Measurements from ENCODE around the gene LSM2. TPM values are rescaled to one million over a fixed set of nuclear protein-coding genes. Genes with fewer than 3 reads are reported as not detected.
"Not testable (repeated sequence)": the region's sequence is repeated elsewhere in the genome, so short reads cannot be mapped to it uniquely, and the experiment has no call there.

The LSM2 gene
- total RNA-seq, 2 experiments from 2014 or later: 78.4 to 82.6 TPM

- POLR2A ChIA-PET: no interaction called here
- no peak overlapping the region for H3K4me3 ChIP-seq (ENCODE audit: low read depth, low read length, poor library complexity, severe bottlenecking)
Observed at GRCh38 chr6:31825553-31825952, 18.8 kb upstream of the LSM2 start.

GRCh38 chr6:31823592-31824196 lies 16.9 kb upstream of the LSM2 start:
- H3K9me2 ChIP-seq (ENCODE audit: insufficient read depth, low read length); H2AFZ ChIP-seq (ENCODE audit: low read length); H3K9me3 ChIP-seq (ENCODE audit: low read length); H3K4me2 ChIP-seq (ENCODE audit: low read length); CTCF ChIA-PET (ENCODE audit: unreplicated experiment); H4K20me1 ChIP-seq (ENCODE audit: insufficient read depth, low read length); H3K36me3 ChIP-seq (ENCODE audit: insufficient read depth, low read length); DNase-seq (ENCODE audit: low spot score); H3K4me3 ChIP-seq (ENCODE audit: low read depth, low read length, poor library complexity, severe bottlenecking); BruUV-seq (replicated peaks); H3K79me2 ChIP-seq (ENCODE audit: insufficient read depth, low read depth, low read length); H3K27ac ChIP-seq (ENCODE audit: low read depth, low read length, poor library complexity, severe bottlenecking); intact Hi-C loops (cut with micrococcal nuclease; ENCODE audit: unreplicated experiment): not testable (repeated sequence)
- POLR2A ChIA-PET: interaction anchor here (1.4 to 2.3 kb wide), 2 partner anchors 16 to 85 kb away, joined by 3 to 9 read pairs; partner anchors contain the start of gene LSM2
- peaks cover 49% of the 10 kb centered on the region for H3K4me1 ChIP-seq (ENCODE audit: insufficient read depth, low read length, poor library complexity, severe bottlenecking)

More at GRCh38 chr6:31825553-31825952, 18.8 kb upstream of the LSM2 start:
- intact Hi-C loops (cut with micrococcal nuclease; ENCODE audit: unreplicated experiment): no loop called here
- TF ChIP-seq EZH2phosphoT487 (IDR thresholded peaks at IDR 0.05; ENCODE audit: borderline replicate concordance, low read depth, low read length) (no peak), CTCF (conservative IDR thresholded peaks at IDR 0.05; ENCODE audit: low read length) (no peak)
- Histone ChIP-seq H3K4me1 (ENCODE audit: insufficient read depth, low read length, poor library complexity, severe bottlenecking) (peaks cover 49% of the 10 kb centered on the region), H3K9me2 (ENCODE audit: insufficient read depth, low read length) (no peaks in the 10 kb centered on the region), H3K27ac (ENCODE audit: low read depth, low read length, poor library complexity, severe bottlenecking) (no peak overlapping the region), H2AFZ (ENCODE audit: low read length) (no peak overlapping the region), H3K36me3 (ENCODE audit: insufficient read depth, low read length) (no peaks in the 10 kb centered on the region), H3K9me3 (ENCODE audit: low read length) (no peaks in the 10 kb centered on the region), H4K20me1 (ENCODE audit: insufficient read depth, low read length) (no peaks in the 10 kb centered on the region), H3K79me2 (ENCODE audit: insufficient read depth, low read depth, low read length) (peaks cover 11% of the 10 kb centered on the region), H3K4me2 (ENCODE audit: low read length) (peak overlapping the region; percentile 18; the same call in 1 of the 2 replicates)
- no peak for DNase-seq (ENCODE audit: low spot score)
- BruUV-seq (replicated peaks): no TSS peak
- CTCF ChIA-PET (ENCODE audit: unreplicated experiment): no interaction called here

- intact Hi-C loops (cut with micrococcal nuclease; ENCODE audit: unreplicated experiment): no loop called here
- H3K4me1 ChIP-seq (ENCODE audit: insufficient read depth, low read length, poor library complexity, severe bottlenecking): peaks cover 62% of the 10 kb centered on the region
- BruUV-seq (replicated peaks): TSS peak; percentile 93
Observed at GRCh38 chr6:31822036-31822821, 15.5 kb upstream of the LSM2 start.

More at GRCh38 chr6:31822036-31822821, 15.5 kb upstream of the LSM2 start:
- no peaks in the 10 kb centered on the region for H3K36me3 ChIP-seq (ENCODE audit: insufficient read depth, low read length)
- no peaks in the 10 kb centered on the region for H3K9me2 ChIP-seq (ENCODE audit: insufficient read depth, low read length)
- no peaks in the 10 kb centered on the region for H4K20me1 ChIP-seq (ENCODE audit: insufficient read depth, low read length)
- H3K9me3 ChIP-seq (ENCODE audit: low read length): no peaks in the 10 kb centered on the region
- no peaks in the 10 kb centered on the region for H3K79me2 ChIP-seq (ENCODE audit: insufficient read depth, low read depth, low read length)
- ChIA-PET POLR2A (interaction anchor here (1.0 to 2.3 kb wide), 3 partner anchors 15 to 84 kb away, joined by 3 to 9 read pairs (median 3); partner anchors contain the start of genes LSM2 and VARS1), CTCF (ENCODE audit: unreplicated experiment) (interaction anchor here (0.6 to 1.2 kb wide), 2 partner anchors 15 to 111 kb away, joined by 3 read pairs; partner anchors contain the start of gene LSM2)
- H3K4me3 ChIP-seq (ENCODE audit: low read depth, low read length, poor library complexity, severe bottlenecking): peak overlapping the region; percentile 70
- peak overlapping the region; percentile 97 for H2AFZ ChIP-seq (ENCODE audit: low read length)
- TF ChIP-seq EZH2phosphoT487 (IDR thresholded peaks at IDR 0.05; ENCODE audit: borderline replicate concordance, low read depth, low read length) (no peak), CTCF (conservative IDR thresholded peaks at IDR 0.05; ENCODE audit: low read length) (0 out of 2 replicates have a peak, but pooled peaks have one; percentile 15)
- peak overlapping the region; percentile 85 for H3K4me2 ChIP-seq (ENCODE audit: low read length)
- DNase-seq (ENCODE audit: low spot score): peak; percentile 58
- peak overlapping the region; percentile 34 for H3K27ac ChIP-seq (ENCODE audit: low read depth, low read length, poor library complexity, severe bottlenecking)
